Measurements from ENCODE around the gene DMD. TPM values are rescaled to one million over a fixed set of nuclear protein-coding genes. Genes with fewer than 3 reads are reported as not detected.

DMD gene
- total RNA-seq, 2 experiments from 2014 or later: 0.14 to 0.37 TPM

DNA sequence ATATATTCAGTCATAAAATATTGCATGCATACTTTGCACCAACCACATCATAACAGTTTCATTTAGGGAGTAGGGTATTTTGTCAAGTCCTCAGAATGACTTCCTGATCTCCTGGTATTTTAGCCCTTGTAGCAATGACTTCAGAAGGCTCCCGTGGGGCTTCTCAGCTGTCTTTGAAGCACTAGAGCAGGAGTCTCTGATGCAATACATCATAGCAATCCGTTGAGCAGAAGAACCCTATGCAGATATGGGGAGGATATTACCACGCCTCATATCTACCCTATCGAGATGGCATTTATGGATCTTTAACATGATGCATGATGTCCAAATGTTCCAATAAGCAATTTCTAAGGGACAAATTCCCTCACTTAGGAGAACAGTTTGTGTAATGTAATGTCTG is 1765.8 kb downstream of the DMD start:
- no peaks in the 10 kb centered on the region for H3K4me1 Mint-ChIP-seq (ENCODE audit: low read depth)
- CTCF ChIA-PET: no interaction called here
- no peaks in the 10 kb centered on the region for H3K9me3 Mint-ChIP-seq
- H3K27ac Mint-ChIP-seq: no peak overlapping the region
- H3K4me3 Mint-ChIP-seq: no peak overlapping the region
- no peaks in the 10 kb centered on the region for H3K36me3 Mint-ChIP-seq (ENCODE audit: low read depth)
- intact Hi-C loops (cut with micrococcal nuclease): no loop called here
- no peak for DNase-seq
- H3K27me3 Mint-ChIP-seq (ENCODE audit: low read depth): no peaks in the 10 kb centered on the region

DNA sequence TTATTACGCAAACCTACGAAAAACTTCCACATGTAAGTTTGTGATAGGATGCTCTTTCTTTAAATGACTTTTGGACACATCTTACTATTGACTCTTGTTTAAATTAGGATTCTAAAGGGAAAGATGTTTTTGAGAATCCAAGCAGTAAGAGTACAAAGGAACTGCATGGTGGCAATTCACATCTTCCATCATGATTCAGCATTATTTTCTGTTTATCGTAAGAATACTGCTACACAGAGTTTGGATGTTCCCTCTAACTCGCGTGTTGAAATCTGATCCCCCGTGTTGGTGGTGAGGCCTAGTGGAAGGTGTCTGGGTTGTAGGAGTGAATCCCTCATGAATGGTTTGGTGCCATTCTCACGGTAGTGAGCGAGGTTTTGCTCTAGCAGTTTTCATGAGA is 1767.7 kb downstream of the DMD start:
- Mint-ChIP-seq H3K27ac (no peak overlapping the region), H3K4me3 (no peak overlapping the region), H3K36me3 (ENCODE audit: low read depth) (no peaks in the 10 kb centered on the region), H3K27me3 (ENCODE audit: low read depth) (no peaks in the 10 kb centered on the region), H3K9me3 (no peaks in the 10 kb centered on the region), H3K4me1 (ENCODE audit: low read depth) (no peaks in the 10 kb centered on the region)
- CTCF ChIA-PET: no interaction called here
- no peak for DNase-seq
- intact Hi-C loops (cut with micrococcal nuclease): no loop called here

DNA sequence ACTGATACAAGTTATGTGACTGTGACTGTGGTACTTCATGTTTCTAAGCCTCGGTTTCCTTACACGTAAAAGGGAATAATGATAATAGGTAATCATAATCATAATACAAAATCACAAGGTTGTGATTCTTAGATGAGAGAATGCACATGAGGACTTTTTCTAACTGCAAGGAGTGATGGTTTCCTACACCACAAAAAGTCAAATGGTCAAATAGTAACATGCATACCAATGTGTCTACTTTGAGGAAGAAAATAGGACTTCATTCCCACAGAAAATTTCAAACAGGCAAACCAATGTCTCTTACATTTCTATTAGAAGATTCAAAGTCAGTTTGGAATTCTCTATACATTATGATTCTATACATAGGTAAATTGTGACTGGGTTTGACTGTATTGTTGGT is 1770.8 kb downstream of the DMD start:
- no peak overlapping the region for H3K4me3 Mint-ChIP-seq
- CTCF ChIA-PET: no interaction called here
- H3K27ac Mint-ChIP-seq: no peak overlapping the region
- no peaks in the 10 kb centered on the region for H3K36me3 Mint-ChIP-seq (ENCODE audit: low read depth)
- DNase-seq: no peak
- H3K27me3 Mint-ChIP-seq (ENCODE audit: low read depth): no peaks in the 10 kb centered on the region
- H3K4me1 Mint-ChIP-seq (ENCODE audit: low read depth): no peaks in the 10 kb centered on the region
- H3K9me3 Mint-ChIP-seq: no peaks in the 10 kb centered on the region
- intact Hi-C loops (cut with micrococcal nuclease): no loop called here

DNA sequence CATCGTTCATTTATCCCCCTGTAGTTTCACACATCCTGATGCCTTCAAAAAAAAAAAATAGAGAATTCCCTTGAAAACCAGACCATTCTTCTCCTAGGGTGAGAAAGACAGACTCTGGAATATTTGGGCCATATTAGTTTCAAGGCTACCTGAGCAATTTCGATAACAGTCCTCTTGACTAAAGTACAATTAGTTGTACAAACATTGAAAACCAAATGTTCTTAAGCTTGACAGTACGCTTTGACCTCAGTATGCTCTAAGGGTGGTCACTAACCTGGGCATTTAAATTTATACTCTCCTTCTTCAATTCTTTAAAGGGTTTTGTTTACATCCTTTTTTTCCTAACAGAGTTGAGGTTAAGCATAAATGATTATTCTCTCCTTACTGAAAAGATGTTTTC is 1774.9 kb downstream of the DMD start:
- CTCF ChIA-PET: no interaction called here
- Mint-ChIP-seq H3K9me3 (no peaks in the 10 kb centered on the region), H3K36me3 (ENCODE audit: low read depth) (no peaks in the 10 kb centered on the region), H3K27me3 (ENCODE audit: low read depth) (no peaks in the 10 kb centered on the region), H3K4me1 (ENCODE audit: low read depth) (no peaks in the 10 kb centered on the region), H3K4me3 (no peak overlapping the region), H3K27ac (no peak overlapping the region)
- DNase-seq: no peak
- intact Hi-C loops (cut with micrococcal nuclease): no loop called here

DNA sequence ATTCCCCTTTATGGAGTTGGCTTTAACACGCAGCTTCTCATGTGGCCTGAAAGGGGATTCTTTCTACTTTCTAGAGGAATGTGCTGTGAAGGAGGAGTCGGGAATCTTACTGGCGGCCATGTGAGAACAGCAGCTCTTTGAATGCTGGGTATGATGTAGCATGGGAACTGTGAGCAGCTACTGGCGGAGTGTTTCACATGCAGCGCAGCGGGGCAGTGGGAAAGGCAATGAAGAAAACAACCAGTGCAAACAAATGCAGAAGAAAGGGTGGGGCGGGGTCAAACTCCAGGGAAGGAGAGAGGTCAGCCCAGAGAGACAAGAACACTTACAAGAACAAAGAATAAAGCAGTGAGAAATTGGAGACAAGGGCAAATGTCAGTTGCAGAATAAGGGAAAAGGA is 1775.8 kb downstream of the DMD start:
- Mint-ChIP-seq H3K27me3 (ENCODE audit: low read depth) (no peaks in the 10 kb centered on the region), H3K36me3 (ENCODE audit: low read depth) (no peaks in the 10 kb centered on the region), H3K27ac (no peak overlapping the region), H3K4me3 (no peak overlapping the region), H3K4me1 (ENCODE audit: low read depth) (no peaks in the 10 kb centered on the region), H3K9me3 (no peaks in the 10 kb centered on the region)
- intact Hi-C loops (cut with micrococcal nuclease): no loop called here
- DNase-seq: no peak
- CTCF ChIA-PET: no interaction called here

DNA sequence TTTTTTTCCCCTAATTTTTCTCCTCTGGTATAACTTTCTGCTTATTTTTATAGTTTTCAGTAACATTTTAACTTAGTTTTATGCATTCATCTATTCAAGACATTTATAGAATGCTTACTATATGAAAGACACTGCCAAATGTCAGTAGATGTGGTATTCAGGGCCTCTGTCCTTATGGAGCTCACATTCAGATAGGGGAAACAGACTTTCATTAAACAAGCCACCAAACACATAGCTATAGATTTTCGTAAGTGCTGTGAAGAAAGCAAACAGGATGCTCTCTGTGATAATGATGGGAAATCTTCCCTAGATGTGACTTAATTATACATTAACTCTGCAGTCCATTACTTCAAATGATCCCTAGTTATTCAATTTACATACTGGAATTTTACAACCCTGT is 1777.5 kb downstream of the DMD start:
- H3K4me3 Mint-ChIP-seq: no peak overlapping the region
- DNase-seq: no peak
- H3K27ac Mint-ChIP-seq: no peak overlapping the region
- H3K9me3 Mint-ChIP-seq: no peaks in the 10 kb centered on the region
- intact Hi-C loops (cut with micrococcal nuclease): no loop called here
- CTCF ChIA-PET: no interaction called here
- H3K36me3 Mint-ChIP-seq (ENCODE audit: low read depth): no peaks in the 10 kb centered on the region
- H3K27me3 Mint-ChIP-seq (ENCODE audit: low read depth): no peaks in the 10 kb centered on the region
- H3K4me1 Mint-ChIP-seq (ENCODE audit: low read depth): no peaks in the 10 kb centered on the region

DNA sequence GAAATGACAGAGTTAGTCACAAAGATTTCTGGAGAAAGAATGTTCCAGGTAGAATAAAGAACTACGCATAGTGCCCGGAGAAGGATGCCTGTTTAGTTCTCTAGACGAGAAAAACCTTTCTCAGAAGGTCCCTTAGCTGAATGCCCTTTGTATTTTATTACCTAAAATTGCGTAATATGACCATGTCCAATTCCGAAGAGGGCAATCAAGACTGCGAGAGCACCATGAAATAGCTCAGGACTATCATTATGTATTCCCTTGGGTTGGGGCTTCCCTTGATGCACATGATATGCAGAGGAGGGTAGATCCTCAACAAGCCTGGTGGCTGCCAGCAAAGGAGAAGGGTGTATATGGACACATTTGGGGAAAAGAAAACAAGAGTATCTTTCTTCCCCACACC is 1781.4 kb downstream of the DMD start:
- no peak for DNase-seq
- intact Hi-C loops (cut with micrococcal nuclease): loop anchor here (10.0 kb wide), 1 partner anchor 695 kb away; no protein-coding TSS in a partner anchor
- CTCF ChIA-PET: no interaction called here
- H3K36me3 Mint-ChIP-seq (ENCODE audit: low read depth): no peaks in the 10 kb centered on the region
- H3K4me1 Mint-ChIP-seq (ENCODE audit: low read depth): no peaks in the 10 kb centered on the region
- no peak overlapping the region for H3K4me3 Mint-ChIP-seq
- H3K27ac Mint-ChIP-seq: no peak overlapping the region
- no peaks in the 10 kb centered on the region for H3K9me3 Mint-ChIP-seq
- H3K27me3 Mint-ChIP-seq (ENCODE audit: low read depth): no peaks in the 10 kb centered on the region

DNA sequence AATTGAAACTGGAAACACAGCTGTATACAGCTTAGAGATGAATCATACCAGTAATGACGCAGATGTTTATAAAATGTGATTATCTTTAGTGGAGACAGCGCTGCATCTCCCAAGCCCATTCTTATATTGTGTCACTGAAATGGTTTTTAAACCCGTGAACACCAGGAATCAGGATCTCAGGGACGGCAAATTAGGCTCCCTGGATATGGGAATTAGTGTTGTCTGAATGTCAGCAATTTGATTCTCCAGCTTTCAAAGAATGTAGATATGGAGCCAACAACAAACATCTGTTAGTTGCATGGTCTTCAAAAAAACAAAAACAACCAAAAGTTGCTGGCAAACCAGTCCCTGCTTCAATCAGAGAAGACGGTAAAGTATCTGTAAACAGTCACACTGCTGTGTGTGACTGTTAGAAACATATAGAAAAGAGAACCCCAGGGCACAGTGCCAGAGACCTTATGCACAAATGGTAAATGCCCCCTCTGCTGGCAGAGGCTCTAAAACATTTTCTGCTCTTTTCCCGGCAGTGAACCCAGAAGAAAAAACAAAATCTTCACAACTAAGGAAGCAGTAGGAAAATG is 1787.7 kb downstream of the DMD start:
- Mint-ChIP-seq H3K4me3 (no peak overlapping the region), H3K9me3 (no peaks in the 10 kb centered on the region), H3K27ac (no peak overlapping the region), H3K36me3 (ENCODE audit: low read depth) (no peaks in the 10 kb centered on the region), H3K27me3 (ENCODE audit: low read depth) (no peaks in the 10 kb centered on the region), H3K4me1 (ENCODE audit: low read depth) (no peaks in the 10 kb centered on the region)
- CTCF ChIA-PET: no interaction called here
- DNase-seq: peak; percentile 23
- intact Hi-C loops (cut with micrococcal nuclease): loop anchor here (2.0 to 10.0 kb wide), 4 partner anchors 211 to 689 kb away; no protein-coding TSS in a partner anchor

DNA sequence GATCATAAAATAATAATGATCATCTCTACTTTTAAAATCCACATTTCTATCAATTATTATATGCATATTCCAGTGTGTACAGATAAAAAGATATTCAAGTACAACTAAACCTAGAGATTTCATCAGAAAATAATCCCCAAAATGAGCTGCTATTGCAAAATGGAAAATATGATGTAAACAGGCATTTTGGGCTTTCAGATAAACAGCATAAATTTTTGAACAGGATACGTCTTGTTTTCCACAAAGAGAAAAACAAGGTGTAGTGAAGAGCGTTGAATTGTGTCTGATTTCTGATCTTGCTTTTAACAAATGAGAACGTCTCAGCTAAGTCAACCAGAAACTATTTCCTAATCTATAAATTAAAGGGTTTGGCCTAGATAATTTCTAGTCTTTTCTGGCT is 1789.9 kb downstream of the DMD start:
- Mint-ChIP-seq H3K27ac (no peak overlapping the region), H3K27me3 (ENCODE audit: low read depth) (no peaks in the 10 kb centered on the region), H3K4me1 (ENCODE audit: low read depth) (no peaks in the 10 kb centered on the region), H3K9me3 (no peaks in the 10 kb centered on the region), H3K4me3 (no peak overlapping the region), H3K36me3 (ENCODE audit: low read depth) (no peaks in the 10 kb centered on the region)
- CTCF ChIA-PET: no interaction called here
- DNase-seq: no peak
- intact Hi-C loops (cut with micrococcal nuclease): loop anchor here (5.0 to 10.0 kb wide), 3 partner anchors 209 to 687 kb away; no protein-coding TSS in a partner anchor

DNA sequence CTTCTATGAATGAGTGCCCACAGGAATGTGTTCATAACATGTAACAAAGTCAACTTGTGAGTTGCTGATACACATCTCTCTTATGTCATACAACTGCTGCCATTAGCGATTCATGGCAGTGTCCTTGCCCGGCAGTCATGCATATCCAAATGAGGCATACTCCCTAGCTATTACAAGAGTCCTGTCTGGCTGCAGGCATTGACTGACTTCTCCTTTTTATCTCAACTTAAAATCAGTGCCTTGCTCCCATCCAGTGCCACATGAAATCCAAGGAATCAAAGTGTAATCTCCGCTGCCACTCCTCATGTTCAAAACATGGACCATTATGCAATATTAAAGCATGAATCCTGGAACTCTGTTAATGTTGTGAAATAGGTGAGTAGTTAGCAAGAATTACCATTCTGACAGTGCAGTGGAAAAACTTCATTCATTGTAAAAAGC is 1790.6 kb downstream of the DMD start:
- no peaks in the 10 kb centered on the region for H3K9me3 Mint-ChIP-seq
- intact Hi-C loops (cut with micrococcal nuclease): loop anchor here (5.0 to 10.0 kb wide), 3 partner anchors 208 to 686 kb away; no protein-coding TSS in a partner anchor
- H3K4me1 Mint-ChIP-seq (ENCODE audit: low read depth): no peaks in the 10 kb centered on the region

DNA sequence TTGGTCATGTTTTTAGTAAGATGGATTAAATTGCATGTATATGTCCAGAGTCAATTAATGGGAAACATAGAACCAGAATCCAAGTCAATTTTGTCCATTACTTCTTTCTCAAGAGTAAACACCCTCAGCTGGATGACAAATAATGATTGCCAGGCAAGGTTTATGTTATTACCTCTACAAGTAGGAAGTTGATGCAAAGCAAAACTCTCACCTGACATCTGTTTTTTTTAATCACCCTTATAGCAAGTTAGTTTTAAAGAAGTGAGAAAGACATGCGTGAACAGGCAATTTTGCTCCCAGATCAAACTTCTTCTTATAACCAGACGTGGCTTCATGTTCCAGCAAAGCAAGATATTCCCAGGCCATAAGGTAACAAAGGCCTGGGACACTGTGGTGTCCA is 1791.0 kb downstream of the DMD start:
- no peaks in the 10 kb centered on the region for H3K4me1 Mint-ChIP-seq (ENCODE audit: low read depth)
- H3K36me3 Mint-ChIP-seq (ENCODE audit: low read depth): no peaks in the 10 kb centered on the region
- no peak for DNase-seq
- no peaks in the 10 kb centered on the region for H3K27me3 Mint-ChIP-seq (ENCODE audit: low read depth)
- no peaks in the 10 kb centered on the region for H3K9me3 Mint-ChIP-seq
- CTCF ChIA-PET: no interaction called here
- H3K27ac Mint-ChIP-seq: no peak overlapping the region
- intact Hi-C loops (cut with micrococcal nuclease): loop anchor here (5.0 to 10.0 kb wide), 3 partner anchors 208 to 686 kb away; no protein-coding TSS in a partner anchor
- no peak overlapping the region for H3K4me3 Mint-ChIP-seq

More for the DNA sequence above, 1790.6 kb downstream of the DMD start:
- CTCF ChIA-PET: no interaction called here
- Mint-ChIP-seq H3K4me3 (no peak overlapping the region), H3K27ac (no peak overlapping the region), H3K27me3 (ENCODE audit: low read depth) (no peaks in the 10 kb centered on the region), H3K36me3 (ENCODE audit: low read depth) (no peaks in the 10 kb centered on the region)
- no peak for DNase-seq

DNA sequence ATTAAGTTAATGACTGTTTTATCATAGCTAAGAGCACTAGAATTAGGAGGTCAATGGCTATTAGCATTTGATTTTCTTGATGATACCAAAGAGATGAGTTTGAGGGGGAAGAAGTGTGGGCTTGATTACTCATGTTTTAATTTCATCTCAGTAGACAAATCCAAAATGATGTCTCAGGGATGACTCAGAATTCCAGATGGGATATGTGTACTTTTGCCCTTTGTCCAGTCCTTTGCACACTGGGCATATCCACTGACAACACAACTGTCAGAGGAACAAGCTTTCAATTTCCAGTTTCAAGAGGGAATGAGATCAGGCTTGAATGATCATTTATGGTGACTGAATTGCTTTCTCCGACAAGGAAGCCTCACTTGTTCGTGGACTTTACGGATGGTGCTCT is 1814.2 kb downstream of the DMD start:
- Mint-ChIP-seq H3K9me3 (no peaks in the 10 kb centered on the region), H3K4me3 (no peak overlapping the region), H3K4me1 (ENCODE audit: low read depth) (no peaks in the 10 kb centered on the region), H3K27me3 (ENCODE audit: low read depth) (no peaks in the 10 kb centered on the region), H3K36me3 (ENCODE audit: low read depth) (no peaks in the 10 kb centered on the region), H3K27ac (no peak overlapping the region)
- no peak for DNase-seq
- CTCF ChIA-PET: no interaction called here
- intact Hi-C loops (cut with micrococcal nuclease): no loop called here

DNA sequence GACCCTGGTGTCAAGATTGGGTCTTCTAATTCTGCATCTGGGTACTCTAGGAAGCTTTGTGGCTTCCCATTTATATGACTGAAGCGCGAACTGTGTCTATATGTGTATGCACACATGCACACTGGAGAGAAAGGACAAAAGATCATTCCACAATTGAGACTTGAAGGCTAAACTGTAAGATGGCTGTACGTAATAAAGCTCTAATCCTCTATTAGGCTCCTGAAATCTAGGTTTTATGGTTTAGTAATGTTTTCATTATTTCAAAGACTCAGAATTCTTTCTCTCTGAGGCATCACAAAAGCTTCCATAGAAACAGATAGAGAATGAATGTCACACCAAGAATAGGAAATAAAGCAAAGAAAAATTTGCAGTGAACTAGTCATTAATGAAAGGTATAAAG is 1818.8 kb downstream of the DMD start:
- no peak for DNase-seq
- H3K4me3 Mint-ChIP-seq: no peak overlapping the region
- CTCF ChIA-PET: no interaction called here

More for the DNA sequence above, 1818.8 kb downstream of the DMD start:
- Mint-ChIP-seq H3K9me3 (no peaks in the 10 kb centered on the region), H3K27me3 (ENCODE audit: low read depth) (no peaks in the 10 kb centered on the region), H3K27ac (no peak overlapping the region), H3K4me1 (ENCODE audit: low read depth) (no peaks in the 10 kb centered on the region), H3K36me3 (ENCODE audit: low read depth) (no peaks in the 10 kb centered on the region)
- intact Hi-C loops (cut with micrococcal nuclease): no loop called here
